Bronchial epithelial cell (primary cell): Measurements from ENCODE around the gene GGTA1. TPM values are rescaled to one million over a fixed set of nuclear protein-coding genes. Genes with fewer than 3 reads are reported as not detected.

Source experiments
- DNase-seq: peaks from one replicate; pipeline ENCODE4 v3.0.0-alpha.2; 2010; ENCODE audit warnings: low read depth
- FAIRE-seq: peaks from 2 replicates; lab custom pipeline; 2011; peaks lifted over from hg19 to GRCh38; lab: Jason Lieb, UNC
- H3K27me3 ChIP-seq: 2 replicates; pipeline ENCODE4 v1.5.1; 2011; ENCODE audit warnings: low read length; ENCODE audit not compliant: control insufficient read depth, insufficient read depth
- H3K36me3 ChIP-seq: 2 replicates; pipeline ENCODE4 v1.5.1; 2011; ENCODE audit warnings: low read length; ENCODE audit not compliant: control insufficient read depth, insufficient read depth
- H3K4me3 ChIP-seq: 2 replicates; pipeline ENCODE4 v1.5.1; 2011; ENCODE audit warnings: mild to moderate bottlenecking, low read depth, low read length, control low read depth
- total RNA-seq: library from RNA; depleted of rRNA; stranded (reverse); fragments of >200 nt; gene quantifications from 2 replicates; pipeline ENCODE4 v1.2.1, GENCODE V29; 2014
- TF ChIP-seq, protein P1 (sequence below): IDR thresholded peaks from 2 replicates; pipeline ENCODE4 v1.5.1; 2011; ENCODE audit warnings: mild to moderate bottlenecking, moderate library complexity, low read length, control low read depth, inconsistent platforms; ENCODE audit not compliant: insufficient read depth, severe bottlenecking

The GGTA1 gene
- total RNA-seq, 1 donor from 2014 or later: not detected

DNA sequence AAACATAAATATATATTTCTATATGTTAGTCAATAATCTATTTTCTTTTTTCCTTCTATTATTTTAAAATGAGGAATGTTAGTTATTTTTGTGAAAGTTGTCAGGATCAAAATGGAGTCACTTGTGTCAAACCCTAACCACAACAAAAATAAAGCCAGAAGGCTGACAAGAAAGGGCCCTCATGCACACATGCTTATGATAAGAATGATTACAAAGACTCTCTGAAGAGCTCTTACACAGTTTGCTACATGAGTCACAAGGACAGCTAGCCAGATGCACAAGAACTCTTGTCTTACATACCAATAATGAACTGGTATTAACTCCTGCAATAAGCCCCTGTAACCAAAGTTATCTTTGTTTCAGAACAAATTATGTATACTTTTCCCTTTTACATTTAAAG lies 64.7 kb downstream of the GGTA1 start:
- H3K27me3 ChIP-seq: no peaks in the 10 kb centered on the region
- DNase-seq: peak; percentile 48
- H3K4me3 ChIP-seq: no peak overlapping the region
- FAIRE-seq: no peak
- no peaks in the 10 kb centered on the region for H3K36me3 ChIP-seq
- TF ChIP-seq, protein P1, sequence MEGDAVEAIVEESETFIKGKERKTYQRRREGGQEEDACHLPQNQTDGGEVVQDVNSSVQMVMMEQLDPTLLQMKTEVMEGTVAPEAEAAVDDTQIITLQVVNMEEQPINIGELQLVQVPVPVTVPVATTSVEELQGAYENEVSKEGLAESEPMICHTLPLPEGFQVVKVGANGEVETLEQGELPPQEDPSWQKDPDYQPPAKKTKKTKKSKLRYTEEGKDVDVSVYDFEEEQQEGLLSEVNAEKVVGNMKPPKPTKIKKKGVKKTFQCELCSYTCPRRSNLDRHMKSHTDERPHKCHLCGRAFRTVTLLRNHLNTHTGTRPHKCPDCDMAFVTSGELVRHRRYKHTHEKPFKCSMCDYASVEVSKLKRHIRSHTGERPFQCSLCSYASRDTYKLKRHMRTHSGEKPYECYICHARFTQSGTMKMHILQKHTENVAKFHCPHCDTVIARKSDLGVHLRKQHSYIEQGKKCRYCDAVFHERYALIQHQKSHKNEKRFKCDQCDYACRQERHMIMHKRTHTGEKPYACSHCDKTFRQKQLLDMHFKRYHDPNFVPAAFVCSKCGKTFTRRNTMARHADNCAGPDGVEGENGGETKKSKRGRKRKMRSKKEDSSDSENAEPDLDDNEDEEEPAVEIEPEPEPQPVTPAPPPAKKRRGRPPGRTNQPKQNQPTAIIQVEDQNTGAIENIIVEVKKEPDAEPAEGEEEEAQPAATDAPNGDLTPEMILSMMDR: no peak

DNA sequence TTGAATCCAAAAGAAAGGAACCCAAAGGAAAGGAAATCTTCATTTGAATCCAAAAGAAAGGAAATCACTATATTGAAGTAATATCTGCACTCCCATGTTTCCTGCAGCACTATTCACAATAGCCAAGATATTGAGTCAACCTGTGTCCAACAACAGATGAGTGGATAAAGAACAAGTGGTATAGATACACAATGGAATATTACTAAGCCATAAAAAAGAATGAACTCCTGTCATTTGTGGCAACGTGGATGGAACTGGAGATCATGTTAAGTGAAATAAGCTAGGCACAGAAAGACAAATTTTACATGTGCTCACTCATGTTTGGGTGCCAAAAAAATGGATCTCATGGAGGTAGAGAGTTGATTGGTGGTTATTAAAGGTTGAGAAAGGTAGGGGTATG lies 71.7 kb downstream of the GGTA1 start:
- no peak for FAIRE-seq
- TF ChIP-seq, protein P1: no peak

DNA sequence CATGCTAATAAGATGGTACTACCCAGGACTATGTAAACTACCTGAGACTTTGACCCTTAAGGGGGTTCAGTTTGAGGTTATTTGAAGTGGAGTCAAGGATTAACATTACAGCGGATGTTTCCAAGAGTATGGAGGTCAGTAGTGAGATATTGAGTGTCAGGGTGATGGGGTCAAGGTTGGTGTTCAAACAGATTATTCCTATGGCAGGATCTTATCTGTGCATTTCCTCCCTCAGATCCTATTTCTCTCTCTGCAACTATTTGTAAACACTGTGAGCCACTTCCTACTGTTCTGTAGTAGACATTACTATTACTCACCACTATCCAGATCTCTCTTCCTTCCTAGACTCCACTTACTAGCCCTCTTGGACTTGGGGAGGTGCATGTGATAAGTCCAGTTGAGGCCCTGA lies 75.6 kb downstream of the GGTA1 start:
- Histone ChIP-seq H3K4me3 (no peak overlapping the region), H3K27me3 (no peaks in the 10 kb centered on the region), H3K36me3 (no peaks in the 10 kb centered on the region)
- FAIRE-seq (no peak), DNase-seq (peak; percentile 21)
- TF ChIP-seq, protein P1: no peak

More for the DNA sequence above, 71.7 kb downstream of the GGTA1 start:
- DNase-seq: no peak
- no peak overlapping the region for H3K4me3 ChIP-seq
- no peaks in the 10 kb centered on the region for H3K27me3 ChIP-seq
- H3K36me3 ChIP-seq: no peaks in the 10 kb centered on the region

DNA sequence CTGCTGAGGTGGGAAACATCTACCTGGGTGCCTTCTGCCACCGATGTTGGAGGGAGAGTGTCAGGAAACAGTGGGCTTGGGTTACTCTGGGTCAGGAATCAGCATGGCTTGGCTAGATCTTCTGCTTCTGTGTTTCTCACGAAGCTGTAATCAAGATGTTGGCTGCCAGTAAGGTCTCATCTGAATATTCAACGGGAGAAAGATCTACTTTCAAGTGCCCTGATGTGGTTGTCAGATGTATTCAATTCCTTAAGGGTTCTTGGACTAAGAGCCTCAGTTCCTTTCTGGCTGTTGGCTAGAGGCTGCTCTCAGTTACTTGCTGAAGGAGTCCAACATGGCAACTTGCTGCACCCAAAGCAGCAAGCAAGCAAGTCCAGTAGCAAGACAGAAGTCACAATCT lies 87.7 kb downstream of the GGTA1 start:
- no peaks in the 10 kb centered on the region for H3K36me3 ChIP-seq
- no peaks in the 10 kb centered on the region for H3K27me3 ChIP-seq
- no peak for DNase-seq
- no peak overlapping the region for H3K4me3 ChIP-seq
- FAIRE-seq: peak; percentile 68
- TF ChIP-seq, protein P1: no peak

DNA sequence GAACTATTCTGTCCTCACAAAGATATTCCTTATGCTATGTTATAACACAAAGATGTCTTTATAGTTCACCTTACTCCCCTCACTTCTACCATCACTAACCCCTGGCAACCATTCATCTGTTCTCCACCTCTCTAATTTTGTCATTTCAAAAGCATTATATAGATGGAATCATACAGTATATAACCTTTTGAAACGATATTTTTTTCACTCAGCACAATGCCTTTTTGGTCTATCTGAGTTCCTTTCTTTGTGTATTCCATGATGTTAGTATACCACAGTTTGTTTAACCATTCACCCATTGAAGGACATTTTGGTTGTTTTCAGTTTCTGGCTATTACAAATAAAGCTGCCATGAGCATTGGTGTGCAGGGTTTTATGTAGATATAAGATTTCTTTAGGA lies 93.7 kb downstream of the GGTA1 start:
- Histone ChIP-seq H3K4me3 (no peak overlapping the region), H3K27me3 (no peaks in the 10 kb centered on the region), H3K36me3 (no peaks in the 10 kb centered on the region)
- FAIRE-seq (no peak), DNase-seq (no peak)
- TF ChIP-seq, protein P1: no peak

Other genes with a start within 250 kb of the GGTA1 start
- 420 and 822 TPM in 2 replicates for gene GSN, start 231.7 kb downstream of the GGTA1 start, total RNA-seq
- 215 and 356 TPM in 2 replicates for gene STOM, start 129.6 kb downstream of the GGTA1 start, total RNA-seq
- 8.4 TPM in 2 replicates for gene DAB2IP, start 151.8 kb upstream of the GGTA1 start, total RNA-seq